ENCODE measurements around the gene ZMYM3. TPM values are rescaled to one million over a fixed set of nuclear protein-coding genes. Genes with fewer than 3 reads are reported as not detected.

ZMYM3 gene
- total RNA-seq, 2 donors from 2014 or later, result 14.7 to 21.9 TPM

DNA sequence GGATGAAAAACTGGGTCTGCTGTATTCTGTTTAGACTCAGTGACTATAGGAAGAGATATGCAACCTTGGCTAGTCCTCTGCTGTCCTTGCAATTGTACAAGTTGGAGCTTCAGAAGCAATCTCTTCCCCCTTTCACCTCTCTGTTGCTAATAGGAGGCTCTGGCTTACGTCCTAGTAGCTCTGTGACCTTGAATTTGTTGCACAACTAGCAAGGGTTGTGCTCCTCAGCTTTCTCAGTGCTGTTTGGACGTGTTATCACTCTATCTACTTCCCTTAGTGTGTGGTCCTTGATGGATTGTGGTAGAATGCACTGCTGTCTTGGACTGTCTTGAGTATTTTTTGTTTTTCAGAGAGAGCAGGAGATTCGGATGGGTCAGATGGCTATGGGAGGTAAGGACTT is 44.2 kb upstream of the ZMYM3 start:
- Histone ChIP-seq H3K9me3 (no peaks in the 10 kb centered on the region), H3K27ac (no peak overlapping the region), H3K4me1 (ENCODE audit: control insufficient read depth in 1 of 2, low read depth in 2 of 2) (peaks cover 2 to 6% of the 10 kb centered on the region in 2 donors), H3K27me3 (replicated peaks; ENCODE audit: insufficient read depth) (no peaks in the 10 kb centered on the region), H3K4me3 (no peak overlapping the region), H3K36me3 (peaks cover 44% of the 10 kb centered on the region)
- ATAC-seq (ENCODE audit: insufficient number of reproducible peaks, low FRiP score, low read depth) (no peak), DNase-seq (ENCODE audit: low spot score) (no peak)
- TF ChIP-seq, protein P1, sequence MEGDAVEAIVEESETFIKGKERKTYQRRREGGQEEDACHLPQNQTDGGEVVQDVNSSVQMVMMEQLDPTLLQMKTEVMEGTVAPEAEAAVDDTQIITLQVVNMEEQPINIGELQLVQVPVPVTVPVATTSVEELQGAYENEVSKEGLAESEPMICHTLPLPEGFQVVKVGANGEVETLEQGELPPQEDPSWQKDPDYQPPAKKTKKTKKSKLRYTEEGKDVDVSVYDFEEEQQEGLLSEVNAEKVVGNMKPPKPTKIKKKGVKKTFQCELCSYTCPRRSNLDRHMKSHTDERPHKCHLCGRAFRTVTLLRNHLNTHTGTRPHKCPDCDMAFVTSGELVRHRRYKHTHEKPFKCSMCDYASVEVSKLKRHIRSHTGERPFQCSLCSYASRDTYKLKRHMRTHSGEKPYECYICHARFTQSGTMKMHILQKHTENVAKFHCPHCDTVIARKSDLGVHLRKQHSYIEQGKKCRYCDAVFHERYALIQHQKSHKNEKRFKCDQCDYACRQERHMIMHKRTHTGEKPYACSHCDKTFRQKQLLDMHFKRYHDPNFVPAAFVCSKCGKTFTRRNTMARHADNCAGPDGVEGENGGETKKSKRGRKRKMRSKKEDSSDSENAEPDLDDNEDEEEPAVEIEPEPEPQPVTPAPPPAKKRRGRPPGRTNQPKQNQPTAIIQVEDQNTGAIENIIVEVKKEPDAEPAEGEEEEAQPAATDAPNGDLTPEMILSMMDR (IDR thresholded peaks at IDR 0.05), result no peak

DNA sequence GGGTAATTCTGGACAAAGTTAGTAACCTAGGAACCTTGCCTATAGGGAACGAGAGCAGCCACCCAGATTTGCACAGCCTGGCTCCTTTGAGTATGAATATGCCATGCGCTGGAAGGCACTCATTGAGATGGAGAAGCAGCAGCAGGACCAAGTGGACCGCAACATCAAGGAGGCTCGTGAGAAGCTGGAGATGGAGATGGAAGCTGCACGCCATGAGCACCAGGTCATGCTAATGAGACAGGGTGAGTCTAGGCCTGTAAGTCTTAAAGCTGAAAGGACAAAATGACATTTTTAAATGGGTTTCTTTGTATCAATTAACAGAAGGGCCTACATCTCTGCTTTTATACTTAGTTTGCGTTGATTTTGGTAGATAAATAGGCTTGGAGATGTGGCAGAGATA is 42.9 kb upstream of the ZMYM3 start:
- Histone ChIP-seq H3K4me3 (no peak overlapping the region), H3K4me1 (ENCODE audit: control insufficient read depth in 1 of 2, low read depth in 2 of 2) (no peaks in the 10 kb centered on the region), H3K9me3 (no peaks in the 10 kb centered on the region), H3K36me3 (peaks cover 52% of the 10 kb centered on the region), H3K27ac (no peak overlapping the region), H3K27me3 (replicated peaks; ENCODE audit: insufficient read depth) (no peaks in the 10 kb centered on the region)
- ATAC-seq (ENCODE audit: insufficient number of reproducible peaks, low FRiP score, low read depth), result no peak
- no peak for DNase-seq (ENCODE audit: low spot score)
- TF ChIP-seq, protein P1 (IDR thresholded peaks at IDR 0.05), result no peak

DNA sequence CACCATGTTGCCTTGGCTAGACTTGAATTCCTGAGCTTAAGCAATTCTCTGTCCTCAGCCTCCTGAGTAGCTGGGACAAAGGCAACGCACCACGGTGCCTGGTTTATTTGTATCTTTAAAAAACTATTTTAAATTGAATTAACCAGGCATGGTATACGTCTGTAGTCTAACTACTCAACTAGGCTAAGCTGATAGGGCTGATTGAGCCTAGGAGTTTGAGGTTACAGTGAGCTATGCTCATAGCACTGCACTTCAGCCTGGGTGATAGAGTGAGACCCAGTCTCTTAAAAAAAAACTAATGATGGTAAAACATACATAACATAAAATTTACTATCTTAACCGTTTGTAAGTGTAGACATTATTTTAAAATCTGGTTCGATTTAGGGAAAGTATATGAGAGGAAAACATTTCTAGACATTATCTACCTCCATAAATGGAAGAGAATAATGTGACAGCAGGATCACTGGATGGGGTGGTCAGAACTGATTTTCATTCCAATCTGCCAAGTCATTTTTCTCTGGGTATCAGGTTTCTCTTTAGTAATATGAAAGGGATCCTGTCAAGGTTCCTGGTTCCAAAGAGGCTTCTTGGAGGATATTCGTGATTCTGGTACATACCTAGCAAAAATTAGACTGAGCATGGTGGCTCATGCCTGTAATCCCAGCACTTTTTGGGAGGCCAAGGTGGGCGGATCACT is 38.9 kb upstream of the ZMYM3 start:
- H3K36me3 ChIP-seq, result peaks cover 46% of the 10 kb centered on the region
- no peak overlapping the region for H3K27ac ChIP-seq
- ATAC-seq (ENCODE audit: insufficient number of reproducible peaks, low FRiP score, low read depth) (no peak), DNase-seq (ENCODE audit: low spot score) (no peak)
- peaks cover 0 to 9% of the 10 kb centered on the region in 2 donors for H3K4me1 ChIP-seq (ENCODE audit: control insufficient read depth in 1 of 2, low read depth in 2 of 2)
- no peak overlapping the region for H3K4me3 ChIP-seq
- no peaks in the 10 kb centered on the region for H3K9me3 ChIP-seq
- H3K27me3 ChIP-seq (replicated peaks; ENCODE audit: insufficient read depth), result no peaks in the 10 kb centered on the region
- TF ChIP-seq, protein P1 (IDR thresholded peaks at IDR 0.05), result no peak

DNA sequence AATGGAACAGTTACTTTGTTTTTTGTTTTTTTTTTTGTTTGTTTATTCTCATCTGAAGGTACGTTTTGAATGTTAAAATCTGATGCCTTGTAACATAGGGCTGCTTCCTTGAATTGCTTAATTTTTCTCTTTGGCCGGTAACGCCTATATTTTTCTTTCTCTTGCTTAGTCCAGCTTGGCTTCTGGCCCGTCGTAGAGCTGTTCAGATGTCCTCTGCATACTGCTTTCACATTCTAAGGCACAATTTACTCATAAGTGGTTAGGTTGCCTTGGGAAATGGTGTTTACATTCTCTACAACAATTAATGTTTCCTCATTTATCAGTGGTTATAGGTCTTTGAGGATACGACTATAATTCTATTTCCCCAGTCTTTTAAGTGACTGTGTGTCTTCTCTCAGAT is 37.4 kb upstream of the ZMYM3 start:
- DNase-seq (ENCODE audit: low spot score) (no peak), ATAC-seq (ENCODE audit: insufficient number of reproducible peaks, low FRiP score, low read depth) (no peak)
- H3K27ac ChIP-seq, result no peak overlapping the region
- H3K4me1 ChIP-seq (ENCODE audit: control insufficient read depth in 1 of 2, low read depth in 2 of 2), result peaks cover 0 to 17% of the 10 kb centered on the region in 2 donors
- peaks cover 32% of the 10 kb centered on the region for H3K36me3 ChIP-seq
- no peaks in the 10 kb centered on the region for H3K27me3 ChIP-seq (replicated peaks; ENCODE audit: insufficient read depth)
- H3K9me3 ChIP-seq, result no peaks in the 10 kb centered on the region
- TF ChIP-seq, protein P1 (IDR thresholded peaks at IDR 0.05), result no peak
- H3K4me3 ChIP-seq, result no peak overlapping the region

DNA sequence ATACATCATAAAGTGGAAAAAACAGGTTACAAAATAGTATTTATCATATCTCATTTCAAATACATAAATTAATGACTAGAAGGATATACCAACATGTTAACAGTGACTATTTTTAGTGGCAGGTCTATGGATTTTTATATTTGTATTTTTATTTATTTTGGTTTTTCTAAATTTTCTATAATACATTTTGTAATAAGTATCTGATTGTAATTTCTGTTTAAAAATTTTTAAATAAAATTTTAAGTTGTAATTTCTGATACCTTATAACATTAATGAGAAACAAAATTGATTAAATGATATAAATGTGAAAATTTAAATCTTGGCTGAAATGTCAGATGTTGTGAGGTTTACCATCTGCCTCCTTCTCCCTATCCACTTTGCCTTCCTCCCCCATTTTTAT is 32.0 kb upstream of the ZMYM3 start:
- H3K4me3 ChIP-seq, result peak overlapping the region; percentile 89
- H3K4me1 ChIP-seq (ENCODE audit: control insufficient read depth in 1 of 2, low read depth in 2 of 2), result peaks cover 7 to 23% of the 10 kb centered on the region in 2 donors
- no peak for DNase-seq (ENCODE audit: low spot score)
- no peaks in the 10 kb centered on the region for H3K36me3 ChIP-seq
- no peaks in the 10 kb centered on the region for H3K27me3 ChIP-seq (replicated peaks; ENCODE audit: insufficient read depth)
- H3K27ac ChIP-seq, result no peak overlapping the region
- H3K9me3 ChIP-seq, result no peaks in the 10 kb centered on the region
- no peak for ATAC-seq (ENCODE audit: insufficient number of reproducible peaks, low FRiP score, low read depth)
- TF ChIP-seq, protein P1 (IDR thresholded peaks at IDR 0.05), result no peak

Measured in thoracic aorta (tissue), 2 donors.